IPS-18a (cell line): ENCODE data around the gene HYLS1.
"Not testable (repeated sequence)": the region's sequence is repeated elsewhere in the genome, so short reads cannot be mapped to it uniquely, and the experiment has no call there.

Experiments used
- H3K27ac ChIP-seq: one replicate; pipeline ENCODE4 v1.5.1; 2013; ENCODE audit warnings: low read length
- H3K27me3 ChIP-seq: one replicate; pipeline ENCODE4 v1.6.1; 2013; ENCODE audit warnings: mild to moderate bottlenecking, low read length; ENCODE audit not compliant: control insufficient read depth, insufficient read depth
- H3K36me3 ChIP-seq: one replicate; pipeline ENCODE4 v1.6.1; 2013; ENCODE audit warnings: low read depth, low read length; ENCODE audit not compliant: control insufficient read depth
- H3K4me1 ChIP-seq: one replicate; pipeline ENCODE4 v1.6.1; 2013; ENCODE audit warnings: low read depth, low read length; ENCODE audit not compliant: control insufficient read depth
- H3K4me3 ChIP-seq: one replicate; pipeline ENCODE4 v1.5.1; 2013; ENCODE audit warnings: low read length
- H3K9ac ChIP-seq: one replicate; pipeline ENCODE4 v1.6.1; 2013; ENCODE audit warnings: mild to moderate bottlenecking, low read length, moderate library complexity
- H3K9me3 ChIP-seq: one replicate; pipeline ENCODE4 v1.6.1; 2013; ENCODE audit warnings: low read depth, low read length; ENCODE audit not compliant: control insufficient read depth

HYLS1 gene

GRCh38 chr11:125903711-125904659 lies 16.5 kb downstream of the HYLS1 start, which contains the start of gene DDX25:
Gene DDX25, plus strand, starts transcription at chr11:125904508. Its CDS starts 10 bp downstream, at chr11:125904518.
- Histone ChIP-seq H3K4me1 (no peaks in the 10 kb centered on the region), H3K36me3 (peaks cover 15% of the 10 kb centered on the region), H3K27ac (no peak within 1 kb of the TSS), H3K4me3 (peak within 1 kb of the TSS; percentile 85), H3K9me3 (no peaks in the 10 kb centered on the region), H3K9ac (no peak within 1 kb of the TSS), H3K27me3 (peaks cover 17% of the 10 kb centered on the region)

- Histone ChIP-seq H3K4me1 (no peaks in the 10 kb centered on the region), H3K27ac (no peak overlapping the region), H3K4me3 (peak overlapping the region; percentile 85), H3K27me3 (peaks cover 17% of the 10 kb centered on the region), H3K9me3 (no peaks in the 10 kb centered on the region), H3K36me3 (peaks cover 8% of the 10 kb centered on the region), H3K9ac (no peak overlapping the region)
These were observed 17.2 kb downstream of the HYLS1 start for GRCh38 chr11:125904678-125905077.

- H3K27me3 ChIP-seq: peaks cover 7% of the 10 kb centered on the region
- H3K9ac ChIP-seq: no peak overlapping the region
- H3K9me3 ChIP-seq: no peaks in the 10 kb centered on the region
- no peaks in the 10 kb centered on the region for H3K36me3 ChIP-seq
- H3K4me3 ChIP-seq: no peak overlapping the region
- no peaks in the 10 kb centered on the region for H3K4me1 ChIP-seq
- H3K27ac ChIP-seq: no peak overlapping the region
These were observed 22.9 kb downstream of the HYLS1 start for GRCh38 chr11:125910226-125910849.

- not testable (repeated sequence) for H3K4me1 ChIP-seq, H3K9ac ChIP-seq, H3K4me3 ChIP-seq, H3K27ac ChIP-seq, H3K36me3 ChIP-seq, H3K27me3 ChIP-seq, H3K9me3 ChIP-seq
These were observed 27.1 kb downstream of the HYLS1 start for GRCh38 chr11:125914601-125915000.

GRCh38 chr11:125916683-125917347 lies 29.3 kb downstream of the HYLS1 start:
- Histone ChIP-seq H3K27me3 (no peaks in the 10 kb centered on the region), H3K36me3 (no peaks in the 10 kb centered on the region), H3K4me3 (no peak overlapping the region), H3K4me1 (no peaks in the 10 kb centered on the region), H3K9ac (no peak overlapping the region), H3K27ac (no peak overlapping the region), H3K9me3 (no peaks in the 10 kb centered on the region)

GRCh38 chr11:125918140-125918840 lies 30.8 kb downstream of the HYLS1 start:
- no peaks in the 10 kb centered on the region for H3K4me1 ChIP-seq
- H3K27me3 ChIP-seq: no peaks in the 10 kb centered on the region
- no peaks in the 10 kb centered on the region for H3K9me3 ChIP-seq
- H3K4me3 ChIP-seq: no peak overlapping the region
- no peak overlapping the region for H3K9ac ChIP-seq
- no peak overlapping the region for H3K27ac ChIP-seq
- no peaks in the 10 kb centered on the region for H3K36me3 ChIP-seq

- no peaks in the 10 kb centered on the region for H3K9me3 ChIP-seq
- no peak overlapping the region for H3K27ac ChIP-seq
- H3K36me3 ChIP-seq: no peaks in the 10 kb centered on the region
- no peaks in the 10 kb centered on the region for H3K4me1 ChIP-seq
- no peak overlapping the region for H3K9ac ChIP-seq
- no peak overlapping the region for H3K4me3 ChIP-seq
- H3K27me3 ChIP-seq: no peaks in the 10 kb centered on the region
These were observed 33.6 kb downstream of the HYLS1 start for GRCh38 chr11:125921042-125921441.

- no peak overlapping the region for H3K27ac ChIP-seq
- H3K36me3 ChIP-seq: no peaks in the 10 kb centered on the region
- no peaks in the 10 kb centered on the region for H3K4me1 ChIP-seq
- H3K4me3 ChIP-seq: no peak overlapping the region
- no peaks in the 10 kb centered on the region for H3K9me3 ChIP-seq
- H3K27me3 ChIP-seq: no peaks in the 10 kb centered on the region
- H3K9ac ChIP-seq: no peak overlapping the region
These were observed 34.7 kb downstream of the HYLS1 start for GRCh38 chr11:125922156-125922555.

GRCh38 chr11:125923012-125923579 lies 35.6 kb downstream of the HYLS1 start:
- Histone ChIP-seq H3K27ac (no peak overlapping the region), H3K4me3 (no peak overlapping the region), H3K4me1 (no peaks in the 10 kb centered on the region), H3K9ac (no peak overlapping the region), H3K27me3 (no peaks in the 10 kb centered on the region), H3K9me3 (no peaks in the 10 kb centered on the region), H3K36me3 (no peaks in the 10 kb centered on the region)

GRCh38 chr11:125923633-125924032 lies 36.2 kb downstream of the HYLS1 start:
- no peak overlapping the region for H3K27ac ChIP-seq
- H3K4me1 ChIP-seq: no peaks in the 10 kb centered on the region
- H3K9ac ChIP-seq: no peak overlapping the region
- H3K4me3 ChIP-seq: no peak overlapping the region
- no peaks in the 10 kb centered on the region for H3K9me3 ChIP-seq
- no peaks in the 10 kb centered on the region for H3K36me3 ChIP-seq
- H3K27me3 ChIP-seq: no peaks in the 10 kb centered on the region
